Measurements from ENCODE around the gene ZDHHC7. TPM values are rescaled to one million over a fixed set of nuclear protein-coding genes. Genes with fewer than 3 reads are reported as not detected.
A peak's percentile ranks its signal among the peaks of the same experiment; 100 is the strongest.
"Not testable (repeated sequence)": the region's sequence is repeated elsewhere in the genome, so short reads cannot be mapped to it uniquely, and the experiment has no call there.

The ZDHHC7 gene
- total RNA-seq, 1 donor from 2014 or later = 41.4 TPM

DNA sequence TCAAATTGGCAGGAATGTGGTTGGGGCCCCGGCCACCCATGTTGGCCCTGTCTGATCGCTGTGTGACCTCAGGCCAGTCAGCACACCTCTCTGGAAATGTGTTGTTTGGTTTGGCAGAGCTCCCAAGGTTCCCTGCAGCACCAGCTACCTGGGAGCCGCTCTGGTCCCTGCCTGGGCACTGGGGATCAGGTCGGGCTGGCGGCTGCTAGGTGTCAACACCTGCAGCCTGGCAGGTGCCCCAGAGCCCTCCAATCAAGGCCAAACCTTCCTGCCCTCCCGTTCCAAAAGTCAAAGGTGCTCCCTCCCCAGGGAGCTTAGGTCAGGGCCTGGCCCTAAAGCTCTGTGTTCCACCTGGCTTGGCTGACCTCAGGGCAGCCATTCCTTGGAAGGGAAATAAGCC is 55.9 kb downstream of the ZDHHC7 start:
- ATAC-seq = no peak
- DNase-seq (ENCODE audit: missing footprints) = peak; percentile 13
- intact Hi-C loops (cut with DNase I) = no loop called here

DNA sequence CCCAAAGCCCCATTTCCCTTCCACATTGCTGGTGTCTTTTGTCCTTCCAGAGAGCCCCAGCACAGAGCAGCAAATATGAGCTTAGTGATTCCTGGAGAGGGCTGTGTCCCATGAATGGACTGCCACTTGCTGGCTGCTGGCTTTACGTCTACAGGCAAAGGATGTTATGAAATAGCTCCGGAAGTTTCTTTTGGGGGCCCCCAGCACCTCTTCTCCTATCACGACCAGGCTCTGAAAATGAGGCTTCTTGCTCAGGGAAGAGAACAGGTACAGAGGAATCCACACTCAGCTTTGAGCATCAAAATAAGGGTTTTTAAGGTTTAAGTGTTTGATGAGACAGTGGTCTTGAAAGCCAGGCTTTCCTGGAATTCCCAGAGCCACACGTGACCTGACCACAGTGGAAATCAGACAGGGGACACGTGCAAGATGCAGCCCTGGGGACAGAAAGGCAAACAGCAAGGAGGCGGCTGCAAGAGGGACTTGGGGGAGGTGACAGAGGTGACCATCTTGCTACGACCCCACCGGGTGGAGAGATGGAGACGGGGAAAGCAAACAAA is 58.1 kb downstream of the ZDHHC7 start:
- ATAC-seq (peak; percentile 16), DNase-seq (ENCODE audit: missing footprints) (peak; percentile 23)
- intact Hi-C loops (cut with DNase I) = no loop called here

DNA sequence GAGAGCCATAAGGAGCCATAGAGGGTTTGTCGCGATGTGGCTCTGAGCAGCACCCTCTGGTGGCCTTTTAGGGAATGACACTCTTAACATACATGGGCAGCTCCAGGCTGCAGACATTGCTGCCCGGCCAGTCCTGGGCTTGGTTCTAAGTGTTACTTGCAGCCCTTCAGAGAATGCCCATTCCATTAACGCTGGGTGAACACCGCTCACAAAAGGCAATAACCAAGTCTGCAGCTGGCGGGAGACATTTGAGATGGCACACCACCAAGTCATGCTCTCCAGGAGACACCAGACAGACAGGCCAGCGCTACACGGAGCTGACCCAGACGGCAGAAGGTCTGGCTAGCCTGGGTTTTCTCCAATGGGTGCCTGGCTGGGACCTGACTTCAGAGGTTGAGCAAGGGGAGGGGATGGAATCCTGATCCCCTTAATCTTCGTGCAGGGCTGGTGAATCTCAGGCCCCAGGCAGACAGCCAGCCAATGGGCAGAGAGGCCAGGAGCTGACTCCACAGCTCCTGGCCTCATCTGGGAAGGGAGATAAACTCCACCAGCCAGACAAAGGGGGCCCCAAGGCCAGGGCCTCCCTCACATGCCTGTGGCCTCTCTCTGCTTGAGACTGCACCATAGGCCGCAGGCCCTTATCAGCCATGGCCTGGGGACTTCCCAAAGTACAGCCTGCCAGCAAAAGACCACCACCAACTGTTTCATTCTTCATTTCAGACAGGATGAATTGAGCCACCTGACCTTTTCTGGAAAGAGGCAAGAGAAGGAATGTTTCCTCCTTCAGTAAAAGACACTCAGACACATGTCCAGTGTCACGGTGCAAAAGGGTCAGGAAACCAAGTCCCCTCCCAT is 58.8 kb downstream of the ZDHHC7 start:
- DNase-seq (ENCODE audit: missing footprints) (peak; percentile 76), ATAC-seq (peak; percentile 94)
- intact Hi-C loops (cut with DNase I) = loop anchor here (1.0 kb wide), 2 partner anchors 25 to 198 kb away; no protein-coding TSS in a partner anchor

DNA sequence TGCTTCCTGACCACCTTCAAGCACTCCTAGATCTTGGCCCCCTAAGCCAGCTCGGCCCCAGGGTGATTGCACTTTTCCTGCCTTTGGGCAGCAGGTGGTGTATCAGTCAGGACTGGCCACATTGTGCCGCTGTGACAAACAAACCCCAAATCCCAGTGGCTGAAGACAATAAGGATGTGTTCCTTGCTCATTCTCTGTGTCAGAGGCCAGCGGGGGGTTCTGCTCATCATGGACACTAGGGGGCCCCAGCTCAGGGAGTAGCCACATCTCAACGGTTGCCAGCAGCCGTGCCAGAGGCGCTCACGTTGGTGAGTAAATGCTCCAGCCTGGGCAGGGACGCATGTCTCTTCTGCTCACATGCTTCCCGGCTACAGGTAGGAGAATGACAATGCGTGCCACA is 60.4 kb downstream of the ZDHHC7 start:
- intact Hi-C loops (cut with DNase I) = no loop called here
- DNase-seq (ENCODE audit: missing footprints) = peak; percentile 69
- no peak for ATAC-seq

GRCh38 chr16:84949772-84950436 is 61.4 kb downstream of the ZDHHC7 start:
- DNase-seq (ENCODE audit: missing footprints) (no peak), ATAC-seq (no peak)
- intact Hi-C loops (cut with DNase I) = no loop called here

DNA sequence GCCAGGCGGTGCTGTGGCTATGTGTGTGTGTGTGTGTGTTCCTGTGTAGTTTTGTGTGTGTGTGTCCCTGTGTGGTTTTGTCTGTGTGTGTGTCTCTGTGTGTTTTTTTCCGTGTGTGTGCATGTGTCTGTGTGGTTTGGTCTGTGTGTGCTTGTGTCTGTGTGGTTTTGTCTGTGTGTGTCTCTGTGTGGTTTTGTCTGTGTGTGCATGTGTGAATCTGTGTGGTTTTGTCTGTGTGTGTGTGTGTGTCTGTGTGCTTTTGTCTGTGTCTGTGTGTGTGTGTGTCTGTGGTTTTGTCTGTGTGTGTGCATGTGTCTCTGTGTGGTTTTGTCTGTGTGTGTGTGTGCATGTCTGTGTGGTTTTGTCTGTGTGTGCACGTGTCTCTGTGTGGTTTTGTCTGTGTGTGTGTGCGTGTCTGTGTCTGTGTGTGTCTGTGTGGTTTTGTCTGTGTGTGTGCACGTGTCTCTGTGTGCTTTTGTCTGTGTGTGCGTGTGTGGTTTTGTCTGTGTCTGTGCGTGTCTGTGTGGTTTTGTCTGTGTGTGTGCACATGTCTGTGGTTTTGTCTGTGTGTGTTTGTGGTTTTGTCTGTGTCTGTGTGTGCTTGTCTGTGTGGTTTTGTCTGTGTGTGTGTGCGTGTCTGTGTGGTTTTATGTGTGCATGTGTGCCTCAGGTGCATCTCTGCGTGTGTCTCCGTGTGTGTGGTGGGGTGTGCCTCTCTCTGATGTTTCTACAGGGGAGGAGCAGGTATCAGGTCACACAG is 62.3 kb downstream of the ZDHHC7 start:
- DNase-seq (ENCODE audit: missing footprints) (no peak), ATAC-seq (no peak)
- intact Hi-C loops (cut with DNase I) = no loop called here

GRCh38 chr16:84947996-84948850 is 63.1 kb downstream of the ZDHHC7 start:
- ATAC-seq = no peak
- peak; percentile 48 for DNase-seq (ENCODE audit: missing footprints)
- intact Hi-C loops (cut with DNase I) = no loop called here

DNA sequence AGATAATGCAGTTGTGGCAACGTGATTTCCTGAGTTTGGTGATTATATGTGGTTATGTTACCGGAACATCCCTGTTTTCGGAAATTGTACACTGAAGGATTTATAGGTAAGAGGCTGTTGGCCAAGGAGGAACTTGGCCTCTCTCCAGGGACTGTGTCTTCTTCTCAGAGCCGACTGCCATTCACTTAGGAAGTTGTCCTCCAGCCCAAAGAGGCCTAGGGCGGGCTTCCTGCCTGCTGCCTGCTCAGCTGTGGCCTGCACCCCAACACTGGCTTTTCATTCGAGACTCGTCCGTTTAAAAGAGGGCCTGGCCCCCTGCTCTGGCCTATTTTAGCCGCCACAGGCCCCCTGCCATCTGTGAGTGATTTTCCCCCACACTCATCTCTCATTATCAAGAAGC is 64.3 kb downstream of the ZDHHC7 start:
- DNase-seq (ENCODE audit: missing footprints) (peak; percentile 67), ATAC-seq (no peak)
- intact Hi-C loops (cut with DNase I) = no loop called here

DNA sequence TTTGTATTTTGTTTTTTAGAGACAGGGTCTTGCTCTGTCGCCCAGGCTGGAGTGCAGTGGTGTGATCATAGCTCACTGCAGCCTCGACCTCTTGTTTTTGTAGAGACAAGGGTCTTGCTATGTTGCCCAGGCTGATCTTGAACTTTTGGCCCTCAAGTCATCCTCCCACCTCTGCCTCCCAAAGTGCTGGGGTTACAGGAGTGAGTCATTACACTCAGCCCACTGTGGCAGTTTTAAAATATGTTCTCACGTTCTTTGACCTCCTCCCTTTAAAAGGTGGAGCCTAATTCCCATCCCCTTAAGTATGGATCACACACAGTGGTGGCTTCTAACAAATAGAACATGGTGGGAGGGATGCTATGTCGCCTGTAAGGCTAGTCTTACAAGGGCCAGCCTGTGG is 67.7 kb downstream of the ZDHHC7 start:
- intact Hi-C loops (cut with DNase I) = no loop called here
- no peak for DNase-seq (ENCODE audit: missing footprints)
- ATAC-seq = no peak

GRCh38 chr16:84942786-84943185 is 68.5 kb downstream of the ZDHHC7 start:
- intact Hi-C loops (cut with DNase I) = no loop called here
- DNase-seq (ENCODE audit: missing footprints) (no peak), ATAC-seq (no peak)

GRCh38 chr16:84941921-84942320 is 69.4 kb downstream of the ZDHHC7 start:
- intact Hi-C loops (cut with DNase I) = no loop called here
- DNase-seq (ENCODE audit: missing footprints) (no peak), ATAC-seq (no peak)

DNA sequence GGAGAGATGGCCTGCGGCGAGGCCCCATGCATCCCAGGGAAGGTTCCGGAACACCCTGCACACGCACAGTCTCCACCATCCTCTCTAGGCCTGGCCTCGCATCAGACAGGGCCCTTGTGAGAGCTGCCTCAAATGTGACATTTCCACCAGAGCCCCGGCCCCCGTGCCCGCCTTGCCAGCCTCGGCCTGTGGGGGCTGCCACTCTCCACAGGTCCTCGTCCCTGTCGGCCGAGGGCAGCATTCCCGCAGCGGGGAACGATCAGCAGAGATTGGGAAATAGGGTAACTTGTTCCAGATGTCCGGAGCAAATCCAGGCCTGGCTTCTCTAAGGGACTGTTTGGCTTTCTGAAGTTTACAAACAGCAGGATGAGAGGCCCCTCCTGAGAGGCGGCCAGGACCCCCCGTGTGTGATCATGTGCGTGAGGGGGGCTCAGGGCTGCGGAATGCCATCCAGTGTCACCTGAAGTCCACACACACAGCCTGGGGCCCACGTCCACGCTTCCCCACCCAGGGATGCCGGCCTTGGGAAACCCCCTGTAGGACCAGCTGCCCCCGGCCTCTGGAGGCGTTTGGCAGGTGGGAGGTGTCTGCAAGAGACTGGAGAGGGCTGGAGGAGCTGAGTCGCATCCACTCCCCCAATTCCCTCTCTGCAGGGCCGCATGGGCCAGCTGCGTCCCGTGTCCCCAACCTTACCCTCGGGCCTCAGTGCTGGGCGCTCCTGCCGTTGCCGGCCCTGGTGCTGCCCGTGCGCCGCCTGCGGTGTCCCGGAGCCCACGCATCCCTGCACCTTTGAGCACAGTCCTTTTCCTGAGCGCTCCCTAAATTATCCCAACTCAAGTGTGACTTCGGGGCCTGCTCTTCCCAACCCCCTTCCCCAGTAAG is 70.4 kb downstream of the ZDHHC7 start:
- peak; percentile 51 for DNase-seq (ENCODE audit: missing footprints)
- ATAC-seq = peak; percentile 74

GRCh38 chr16:84938616-84939015 is 72.7 kb downstream of the ZDHHC7 start:
- intact Hi-C loops (cut with DNase I); DNase-seq (ENCODE audit: missing footprints); ATAC-seq: not testable (repeated sequence)

More for the DNA sequence above, 70.4 kb downstream of the ZDHHC7 start:
- intact Hi-C loops (cut with DNase I) = no loop called here

DNA sequence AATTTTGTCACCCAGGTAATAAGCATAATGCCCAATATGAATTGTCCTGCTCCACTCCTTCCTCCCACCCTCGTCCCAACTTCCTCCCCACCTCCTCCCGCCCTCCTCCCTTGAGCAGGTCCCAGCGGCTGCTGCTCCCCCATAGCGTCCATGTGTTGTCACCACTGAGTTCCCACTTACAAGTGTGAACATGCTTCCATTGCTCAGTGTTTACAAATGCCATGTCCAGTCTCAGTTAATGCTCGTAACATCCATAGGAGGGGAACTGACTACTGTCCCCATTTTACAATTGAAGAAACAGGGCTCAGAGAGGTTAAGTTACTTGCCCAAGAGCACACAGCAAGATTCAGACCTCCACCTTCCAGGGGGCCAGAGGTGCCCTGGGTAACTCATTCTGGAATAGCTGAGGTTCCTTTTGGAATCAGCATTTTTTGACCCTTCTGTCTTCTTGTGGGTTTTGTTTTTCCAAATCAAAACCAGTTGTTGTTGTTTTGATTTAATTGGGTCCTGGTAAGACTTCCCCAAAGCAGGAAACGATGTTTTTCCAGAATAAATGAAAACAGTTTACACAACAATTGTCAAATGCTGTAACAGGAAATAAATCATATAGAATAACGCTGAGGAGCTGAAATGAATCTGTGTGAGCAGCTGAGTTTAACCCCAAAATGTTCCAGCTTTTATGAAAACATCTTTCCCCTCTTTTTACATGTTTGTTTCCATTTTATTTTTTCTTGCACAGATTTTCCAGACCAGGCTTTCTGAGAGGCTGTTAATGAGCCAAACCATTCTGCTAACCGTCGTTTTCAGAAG is 73.9 kb downstream of the ZDHHC7 start:
- intact Hi-C loops (cut with DNase I) = no loop called here
- DNase-seq (ENCODE audit: missing footprints) = peak; percentile 13
- ATAC-seq = no peak

DNA sequence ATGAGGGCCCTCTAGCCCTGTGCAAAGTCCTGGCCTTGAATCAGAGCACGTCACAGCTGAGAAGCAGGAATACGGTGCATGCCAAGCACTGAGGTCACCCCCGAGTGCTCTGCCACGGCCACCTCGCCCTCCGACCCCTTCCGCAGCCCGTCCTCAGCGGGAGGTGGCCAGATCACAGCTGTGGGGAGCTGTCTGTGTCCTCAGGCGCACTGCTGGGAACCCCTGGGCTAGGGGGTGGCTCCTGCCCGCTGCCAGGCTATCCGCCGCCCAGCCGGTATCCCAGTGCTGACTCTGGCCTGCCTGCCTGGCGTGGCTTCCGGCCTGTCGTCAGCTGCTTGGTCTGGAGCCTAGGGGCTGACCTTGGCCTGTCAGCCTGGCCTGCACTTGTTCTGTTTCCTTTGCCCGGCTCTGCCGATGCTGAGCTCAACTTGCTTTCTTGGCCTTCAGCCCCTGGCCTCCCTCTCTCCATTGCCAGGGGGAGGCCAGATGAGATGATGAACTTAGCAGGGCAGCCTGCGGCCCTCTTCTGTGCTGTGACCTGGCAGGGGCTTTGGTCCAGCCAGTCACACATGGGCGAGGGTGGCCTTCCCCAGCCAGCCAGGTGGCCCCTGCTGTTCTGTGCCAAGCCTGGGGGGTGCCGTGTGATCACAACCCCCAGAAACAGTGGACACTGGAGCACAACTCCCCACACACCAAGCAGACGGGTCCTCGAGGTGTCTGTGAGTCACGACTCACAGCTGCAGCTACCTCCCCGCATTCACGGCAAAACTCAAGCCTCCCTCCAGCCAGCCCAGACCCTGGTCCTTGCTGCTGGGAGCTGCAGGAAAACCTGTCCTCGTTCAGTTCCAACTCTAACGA is 77.3 kb downstream of the ZDHHC7 start:
- DNase-seq (ENCODE audit: missing footprints) = peak; percentile 93
- peak; percentile 89 for ATAC-seq
- intact Hi-C loops (cut with DNase I) = no loop called here

DNA sequence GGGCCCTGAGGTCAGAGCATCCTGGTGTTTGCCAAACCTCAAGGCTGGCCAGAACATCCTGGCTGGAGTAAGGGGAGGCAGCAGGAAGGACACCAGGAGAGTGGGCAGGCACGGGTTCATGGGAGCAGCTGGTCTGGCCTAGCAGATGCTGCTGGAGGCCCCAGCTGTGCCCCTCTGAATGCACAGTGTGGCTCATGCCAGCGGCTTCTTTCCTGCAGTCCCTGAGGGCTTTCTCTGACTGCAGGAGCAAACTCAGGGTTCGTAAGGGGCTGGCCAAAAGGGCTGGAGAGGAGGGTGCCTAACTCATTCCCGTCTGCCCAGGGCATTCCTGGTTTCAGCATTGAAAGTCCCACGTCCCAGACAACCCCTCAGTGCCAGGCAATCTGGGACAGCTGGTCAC is 78.7 kb downstream of the ZDHHC7 start:
- DNase-seq (ENCODE audit: missing footprints) = peak; percentile 16
- no peak for ATAC-seq
- intact Hi-C loops (cut with DNase I) = no loop called here
